ENCODE data around the gene SND1. TPM values are rescaled to one million over a fixed set of nuclear protein-coding genes. Genes with fewer than 3 reads are reported as not detected.

SND1 gene
- total RNA-seq, 3 donors from 2014 or later: 83.5 to 131 (median 120) TPM

- no peak overlapping the region for H3K27ac ChIP-seq
Observed at GRCh38 chr7:127884066-127884559, 232.1 kb downstream of the SND1 start.

DNA sequence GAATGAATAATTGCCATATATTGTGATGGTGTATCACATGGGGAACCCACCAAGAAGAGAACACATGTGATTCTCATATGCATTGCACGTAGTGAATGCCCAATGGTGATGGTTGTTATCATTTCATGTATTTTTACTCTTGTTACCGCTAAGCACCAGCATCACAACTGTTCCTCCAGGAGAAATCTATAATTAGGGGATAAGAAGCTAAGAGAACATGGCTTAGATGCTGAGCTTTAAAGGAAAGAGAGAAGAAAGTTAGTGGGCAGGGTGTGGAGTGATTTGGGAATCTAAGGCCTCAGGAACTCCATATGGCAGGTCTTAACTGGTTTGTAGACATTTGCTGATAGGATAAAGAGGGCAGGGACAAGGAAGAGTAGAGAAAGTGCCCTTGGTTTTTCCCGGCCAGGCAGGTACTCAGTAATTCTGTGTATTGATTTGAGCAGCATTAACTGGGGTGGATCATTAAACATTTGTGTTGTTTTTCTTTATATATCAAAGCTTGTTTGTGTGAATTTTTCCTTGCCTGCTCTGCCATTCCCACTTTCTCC, 233.3 kb downstream of the SND1 start:
- no peaks in the 10 kb centered on the region for H3K36me3 ChIP-seq
- DNase-seq (ENCODE audit: low spot score in 2 of 2): no peak
- intact Hi-C loops (cut with DNase I; ENCODE audit: low total_unique reads): no loop called here
- no peaks in the 10 kb centered on the region for H3K9me3 ChIP-seq
- no peak overlapping the region for H3K27ac ChIP-seq
- no peaks in the 10 kb centered on the region for H3K27me3 ChIP-seq
- TF ChIP-seq, protein P1, sequence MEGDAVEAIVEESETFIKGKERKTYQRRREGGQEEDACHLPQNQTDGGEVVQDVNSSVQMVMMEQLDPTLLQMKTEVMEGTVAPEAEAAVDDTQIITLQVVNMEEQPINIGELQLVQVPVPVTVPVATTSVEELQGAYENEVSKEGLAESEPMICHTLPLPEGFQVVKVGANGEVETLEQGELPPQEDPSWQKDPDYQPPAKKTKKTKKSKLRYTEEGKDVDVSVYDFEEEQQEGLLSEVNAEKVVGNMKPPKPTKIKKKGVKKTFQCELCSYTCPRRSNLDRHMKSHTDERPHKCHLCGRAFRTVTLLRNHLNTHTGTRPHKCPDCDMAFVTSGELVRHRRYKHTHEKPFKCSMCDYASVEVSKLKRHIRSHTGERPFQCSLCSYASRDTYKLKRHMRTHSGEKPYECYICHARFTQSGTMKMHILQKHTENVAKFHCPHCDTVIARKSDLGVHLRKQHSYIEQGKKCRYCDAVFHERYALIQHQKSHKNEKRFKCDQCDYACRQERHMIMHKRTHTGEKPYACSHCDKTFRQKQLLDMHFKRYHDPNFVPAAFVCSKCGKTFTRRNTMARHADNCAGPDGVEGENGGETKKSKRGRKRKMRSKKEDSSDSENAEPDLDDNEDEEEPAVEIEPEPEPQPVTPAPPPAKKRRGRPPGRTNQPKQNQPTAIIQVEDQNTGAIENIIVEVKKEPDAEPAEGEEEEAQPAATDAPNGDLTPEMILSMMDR (IDR thresholded peaks at IDR 0.05): no peak
- TF ChIP-seq POLR2AphosphoS5 (IDR thresholded peaks at IDR 0.05) (no peak), POLR2A (IDR thresholded peaks at IDR 0.05) (no peak)
- no peak overlapping the region for H3K4me3 ChIP-seq
- H3K4me1 ChIP-seq: no peaks in the 10 kb centered on the region

More at GRCh38 chr7:127884066-127884559, 232.1 kb downstream of the SND1 start:
- no peaks in the 10 kb centered on the region for H3K27me3 ChIP-seq
- TF ChIP-seq, protein P1 (IDR thresholded peaks at IDR 0.05): no peak
- TF ChIP-seq POLR2A (IDR thresholded peaks at IDR 0.05): no peak
- TF ChIP-seq POLR2AphosphoS5 (IDR thresholded peaks at IDR 0.05): no peak
- H3K4me3 ChIP-seq: no peak overlapping the region
- intact Hi-C loops (cut with DNase I; ENCODE audit: low total_unique reads): no loop called here
- no peaks in the 10 kb centered on the region for H3K4me1 ChIP-seq
- no peak for DNase-seq (ENCODE audit: low spot score in 2 of 2)
- no peaks in the 10 kb centered on the region for H3K9me3 ChIP-seq
- H3K36me3 ChIP-seq: no peaks in the 10 kb centered on the region

GRCh38 chr7:127885843-127886242, 233.8 kb downstream of the SND1 start:
- intact Hi-C loops (cut with DNase I; ENCODE audit: low total_unique reads): no loop called here
- TF ChIP-seq POLR2A (IDR thresholded peaks at IDR 0.05) (no peak), POLR2AphosphoS5 (IDR thresholded peaks at IDR 0.05) (no peak)
- TF ChIP-seq, protein P1 (IDR thresholded peaks at IDR 0.05): no peak

GRCh38 chr7:127886248-127886647, 234.3 kb downstream of the SND1 start:
- intact Hi-C loops (cut with DNase I; ENCODE audit: low total_unique reads): no loop called here
- no peak for DNase-seq (ENCODE audit: low spot score in 2 of 2)
- no peaks in the 10 kb centered on the region for H3K27me3 ChIP-seq
- TF ChIP-seq, protein P1 (IDR thresholded peaks at IDR 0.05): no peak
- TF ChIP-seq POLR2AphosphoS5 (IDR thresholded peaks at IDR 0.05) (no peak), POLR2A (IDR thresholded peaks at IDR 0.05) (no peak)
- H3K9me3 ChIP-seq: no peaks in the 10 kb centered on the region
- H3K36me3 ChIP-seq: no peaks in the 10 kb centered on the region
- no peak overlapping the region for H3K4me3 ChIP-seq
- H3K4me1 ChIP-seq: no peaks in the 10 kb centered on the region
- H3K27ac ChIP-seq: no peak overlapping the region

More at GRCh38 chr7:127885843-127886242, 233.8 kb downstream of the SND1 start:
- Histone ChIP-seq H3K27ac (no peak overlapping the region), H3K4me3 (no peak overlapping the region), H3K27me3 (no peaks in the 10 kb centered on the region), H3K9me3 (no peaks in the 10 kb centered on the region), H3K36me3 (no peaks in the 10 kb centered on the region), H3K4me1 (no peaks in the 10 kb centered on the region)
- no peak for DNase-seq (ENCODE audit: low spot score in 2 of 2)

GRCh38 chr7:127887096-127887495, 235.1 kb downstream of the SND1 start:
- Histone ChIP-seq H3K9me3 (no peaks in the 10 kb centered on the region), H3K4me3 (no peak overlapping the region), H3K36me3 (no peaks in the 10 kb centered on the region), H3K27me3 (no peaks in the 10 kb centered on the region), H3K27ac (no peak overlapping the region), H3K4me1 (no peaks in the 10 kb centered on the region)
- no peak for DNase-seq (ENCODE audit: low spot score in 2 of 2)
- no peak for TF ChIP-seq POLR2A (IDR thresholded peaks at IDR 0.05)
- no peak for TF ChIP-seq POLR2AphosphoS5 (IDR thresholded peaks at IDR 0.05)
- TF ChIP-seq, protein P1 (IDR thresholded peaks at IDR 0.05): no peak
- intact Hi-C loops (cut with DNase I; ENCODE audit: low total_unique reads): no loop called here

Measured in breast epithelium (tissue), 4 donors.